Hepatocyte (in vitro differentiated cells): Measurements from ENCODE around the gene IDUA.

Source experiments
- CTCF ChIP-seq: fragments of 200-600 bp; sonication (generic); IDR thresholded peaks from 2 replicates; pipeline ENCODE4 v1.5.1; 2016; ENCODE audit warnings: antibody characterized with exemption, mild to moderate bottlenecking; ENCODE audit not compliant: poor library complexity
- EZH2 ChIP-seq: fragments of 200-600 bp; sonication (generic); IDR thresholded peaks from 2 replicates; pipeline ENCODE4 v1.6.1; 2016; ENCODE audit warnings: antibody characterized with exemption, mild to moderate bottlenecking, borderline replicate concordance

GRCh38 chr4:948101-948935 lies 38.5 kb upstream of the IDUA start:
- no peak for TF ChIP-seq CTCF
- TF ChIP-seq EZH2: no peak
